ENCODE results near the gene FPR2.

GRCh38 chr19:51803967-51804366, 43.0 kb downstream of the FPR2 start:
- TF ChIP-seq, protein P1, sequence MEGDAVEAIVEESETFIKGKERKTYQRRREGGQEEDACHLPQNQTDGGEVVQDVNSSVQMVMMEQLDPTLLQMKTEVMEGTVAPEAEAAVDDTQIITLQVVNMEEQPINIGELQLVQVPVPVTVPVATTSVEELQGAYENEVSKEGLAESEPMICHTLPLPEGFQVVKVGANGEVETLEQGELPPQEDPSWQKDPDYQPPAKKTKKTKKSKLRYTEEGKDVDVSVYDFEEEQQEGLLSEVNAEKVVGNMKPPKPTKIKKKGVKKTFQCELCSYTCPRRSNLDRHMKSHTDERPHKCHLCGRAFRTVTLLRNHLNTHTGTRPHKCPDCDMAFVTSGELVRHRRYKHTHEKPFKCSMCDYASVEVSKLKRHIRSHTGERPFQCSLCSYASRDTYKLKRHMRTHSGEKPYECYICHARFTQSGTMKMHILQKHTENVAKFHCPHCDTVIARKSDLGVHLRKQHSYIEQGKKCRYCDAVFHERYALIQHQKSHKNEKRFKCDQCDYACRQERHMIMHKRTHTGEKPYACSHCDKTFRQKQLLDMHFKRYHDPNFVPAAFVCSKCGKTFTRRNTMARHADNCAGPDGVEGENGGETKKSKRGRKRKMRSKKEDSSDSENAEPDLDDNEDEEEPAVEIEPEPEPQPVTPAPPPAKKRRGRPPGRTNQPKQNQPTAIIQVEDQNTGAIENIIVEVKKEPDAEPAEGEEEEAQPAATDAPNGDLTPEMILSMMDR (IDR thresholded peaks at IDR 0.05; ENCODE audit: low read depth, low read length, missing input control), result no peak
- TF ChIP-seq MAX (IDR thresholded peaks at IDR 0.05) (no peak), REST (IDR thresholded peaks at IDR 0.05) (no peak), GABPA (IDR thresholded peaks at IDR 0.05 in 1 of 2, conservative IDR thresholded peaks at IDR 0.05 in 1 of 2) (no peak)
- TF ChIP-seq, protein P2, sequence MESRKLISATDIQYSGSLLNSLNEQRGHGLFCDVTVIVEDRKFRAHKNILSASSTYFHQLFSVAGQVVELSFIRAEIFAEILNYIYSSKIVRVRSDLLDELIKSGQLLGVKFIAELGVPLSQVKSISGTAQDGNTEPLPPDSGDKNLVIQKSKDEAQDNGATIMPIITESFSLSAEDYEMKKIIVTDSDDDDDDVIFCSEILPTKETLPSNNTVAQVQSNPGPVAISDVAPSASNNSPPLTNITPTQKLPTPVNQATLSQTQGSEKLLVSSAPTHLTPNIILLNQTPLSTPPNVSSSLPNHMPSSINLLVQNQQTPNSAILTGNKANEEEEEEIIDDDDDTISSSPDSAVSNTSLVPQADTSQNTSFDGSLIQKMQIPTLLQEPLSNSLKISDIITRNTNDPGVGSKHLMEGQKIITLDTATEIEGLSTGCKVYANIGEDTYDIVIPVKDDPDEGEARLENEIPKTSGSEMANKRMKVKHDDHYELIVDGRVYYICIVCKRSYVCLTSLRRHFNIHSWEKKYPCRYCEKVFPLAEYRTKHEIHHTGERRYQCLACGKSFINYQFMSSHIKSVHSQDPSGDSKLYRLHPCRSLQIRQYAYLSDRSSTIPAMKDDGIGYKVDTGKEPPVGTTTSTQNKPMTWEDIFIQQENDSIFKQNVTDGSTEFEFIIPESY (IDR thresholded peaks at IDR 0.05), result no peak
